GM19238 (cell line): ENCODE data around the gene APLNR.

Experiments used
- DNase-seq: peaks from one replicate; pipeline ENCODE4 v3.0.0; 2011; ENCODE audit warnings: low spot score; ENCODE audit not compliant: insufficient read length

APLNR gene

DNA sequence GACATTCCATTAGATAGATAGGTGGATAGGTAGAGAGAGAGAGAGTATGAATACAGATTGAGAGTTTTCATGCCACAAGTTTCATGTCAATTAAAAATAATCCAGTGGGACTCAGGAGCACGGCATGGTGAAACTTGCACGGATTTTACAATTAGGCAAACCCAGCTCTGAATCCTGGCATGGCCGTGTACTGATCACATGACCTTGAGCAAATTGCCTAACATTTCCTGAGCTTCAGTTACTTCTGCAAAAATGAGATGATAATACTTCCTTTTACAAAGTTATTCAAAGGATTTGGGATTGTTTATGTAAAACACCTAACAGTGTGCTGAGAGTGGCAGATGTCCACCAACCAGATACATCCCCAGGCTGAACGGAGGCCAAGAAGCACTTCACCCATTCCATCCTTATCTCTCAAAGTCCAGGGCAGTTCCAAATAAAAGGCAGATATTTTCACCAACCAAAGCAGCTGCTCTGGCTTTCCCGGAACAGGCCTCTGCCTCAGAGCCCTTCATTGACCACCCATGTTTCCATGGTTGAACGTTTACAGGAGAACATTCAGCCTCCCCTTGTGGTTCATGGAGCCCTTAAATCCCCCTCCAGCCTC is 17.9 kb downstream of the APLNR start:
- DNase-seq = no peak

DNA sequence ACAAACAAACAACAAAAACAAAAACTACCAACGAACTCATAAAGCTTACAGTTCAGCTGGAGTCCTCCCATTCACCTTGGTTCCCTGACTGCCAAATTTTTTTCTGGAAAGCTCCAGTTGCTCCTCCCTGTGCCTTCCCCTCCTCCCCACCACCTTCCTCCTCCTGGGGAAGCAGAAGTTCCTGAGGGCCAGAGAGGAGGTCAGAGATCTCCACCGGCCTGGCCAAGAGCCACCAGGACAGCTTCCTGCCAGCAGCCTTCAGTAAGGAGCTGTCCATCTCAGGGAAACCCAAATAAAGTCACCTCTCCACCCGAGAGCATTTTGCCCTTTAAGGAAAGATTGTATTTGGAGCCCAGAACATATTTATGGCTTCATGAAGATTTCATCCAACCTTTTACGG is 20.0 kb downstream of the APLNR start:
- no peak for DNase-seq

DNA sequence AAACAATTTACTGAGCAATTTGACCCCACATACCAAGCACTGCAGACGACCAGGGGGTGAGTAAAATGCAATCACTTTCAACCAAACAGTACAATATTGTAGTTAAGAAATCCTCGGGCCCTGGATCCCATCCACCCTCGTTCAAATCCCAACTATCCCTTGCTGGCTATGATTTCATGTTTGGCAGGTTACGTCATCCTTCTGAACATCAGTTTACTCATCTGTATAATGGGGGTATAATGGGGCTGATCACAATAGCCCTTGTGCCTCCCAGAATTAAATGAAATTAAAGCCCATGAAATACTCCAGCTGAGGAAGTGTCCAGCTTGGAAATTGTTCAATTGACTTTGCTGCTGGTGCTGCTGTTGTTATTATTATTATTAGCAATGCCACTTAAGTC is 20.6 kb downstream of the APLNR start:
- DNase-seq = no peak

- DNase-seq = no peak
These were observed 22.6 kb downstream of the APLNR start for GRCh38 chr11:57214494-57214893.

DNA sequence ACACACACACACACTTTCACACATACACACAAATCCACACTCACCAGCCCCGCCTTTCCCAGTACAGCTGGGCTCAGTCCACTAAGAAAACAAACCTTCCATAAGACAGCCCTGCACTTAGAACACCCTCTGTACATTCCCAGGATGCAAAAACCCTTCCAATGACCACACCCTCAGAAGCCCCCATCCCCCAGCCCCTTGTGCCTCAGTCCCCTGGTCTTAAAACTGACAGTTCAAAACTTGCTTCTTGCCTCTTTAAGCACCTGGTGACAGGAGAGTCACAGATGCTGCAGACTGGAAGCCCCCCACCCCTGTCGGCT is 23.0 kb downstream of the APLNR start:
- no peak for DNase-seq

- DNase-seq = no peak
These were observed 23.5 kb downstream of the APLNR start for GRCh38 chr11:57213342-57214097.

GRCh38 chr11:57210781-57211180 is 26.3 kb downstream of the APLNR start:
- no peak for DNase-seq

DNA sequence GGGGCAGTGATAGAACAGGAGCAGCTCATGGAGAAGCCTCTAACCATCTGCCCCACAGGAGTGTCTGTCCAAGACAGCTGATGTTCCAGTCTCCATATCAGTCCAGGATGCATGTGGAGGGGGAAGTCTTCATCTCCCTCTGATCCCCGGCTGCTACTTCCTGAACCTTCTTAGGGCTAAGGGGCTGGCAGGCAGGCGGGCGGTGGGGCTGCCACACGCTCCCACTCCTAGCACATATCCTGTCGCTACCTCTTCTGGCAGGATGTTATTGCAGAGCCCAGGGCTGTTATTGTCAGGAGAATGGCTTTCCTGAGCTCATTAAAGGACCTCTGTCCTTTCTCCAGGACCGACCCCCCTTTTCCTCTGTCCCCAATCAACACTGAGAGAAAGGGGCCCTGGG is 29.9 kb downstream of the APLNR start:
- no peak for DNase-seq

DNA sequence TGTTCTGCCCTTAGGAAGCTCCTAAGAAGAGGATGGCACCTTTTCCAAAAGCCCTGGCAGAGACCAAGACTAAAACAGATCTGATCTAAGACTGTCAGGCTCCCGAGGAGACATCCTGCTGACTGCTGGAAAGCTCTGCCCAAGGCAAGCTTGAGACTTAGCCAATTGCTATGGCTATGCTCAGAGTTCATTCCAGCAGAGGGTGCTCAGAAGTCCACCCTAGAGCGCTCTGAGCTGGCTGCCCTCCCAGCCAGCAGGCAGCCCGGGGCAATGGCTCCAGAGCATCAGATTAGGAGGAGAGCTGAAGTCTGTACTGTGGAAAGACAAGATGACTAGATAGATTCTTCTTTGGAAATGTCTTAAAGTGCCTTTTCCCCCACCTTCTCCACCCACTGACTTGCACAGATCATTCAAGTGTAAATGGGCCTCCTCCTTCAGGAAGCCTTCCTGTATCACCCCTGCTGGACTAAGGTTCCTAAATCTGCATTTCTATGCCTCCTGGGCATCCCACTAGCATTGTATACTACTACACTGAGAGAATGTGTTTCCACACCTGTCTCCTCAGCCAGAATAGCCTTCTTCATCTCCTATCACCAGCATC is 31.9 kb downstream of the APLNR start:
- DNase-seq = no peak

- DNase-seq = no peak
These were observed 33.1 kb downstream of the APLNR start for GRCh38 chr11:57203882-57204480.

DNA sequence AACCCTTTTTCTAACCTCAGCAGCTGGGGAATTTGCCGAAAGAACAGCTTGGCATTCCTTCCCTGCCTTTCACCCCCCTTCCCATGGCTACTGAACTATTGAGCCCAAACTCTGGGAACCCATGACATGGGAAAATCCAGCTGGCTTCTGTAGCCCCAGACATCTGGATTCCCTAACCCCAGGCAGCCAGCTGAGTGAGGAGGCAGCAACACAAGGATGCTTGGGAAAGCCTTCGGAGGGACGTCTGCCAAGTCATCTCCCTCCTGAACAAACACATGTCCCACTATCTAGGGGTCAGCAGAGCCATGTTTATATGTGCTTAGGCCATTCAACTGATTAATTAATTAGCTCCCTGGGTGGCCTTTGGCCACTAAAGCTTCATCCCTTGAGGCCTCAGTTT is 33.7 kb downstream of the APLNR start:
- DNase-seq = no peak

DNA sequence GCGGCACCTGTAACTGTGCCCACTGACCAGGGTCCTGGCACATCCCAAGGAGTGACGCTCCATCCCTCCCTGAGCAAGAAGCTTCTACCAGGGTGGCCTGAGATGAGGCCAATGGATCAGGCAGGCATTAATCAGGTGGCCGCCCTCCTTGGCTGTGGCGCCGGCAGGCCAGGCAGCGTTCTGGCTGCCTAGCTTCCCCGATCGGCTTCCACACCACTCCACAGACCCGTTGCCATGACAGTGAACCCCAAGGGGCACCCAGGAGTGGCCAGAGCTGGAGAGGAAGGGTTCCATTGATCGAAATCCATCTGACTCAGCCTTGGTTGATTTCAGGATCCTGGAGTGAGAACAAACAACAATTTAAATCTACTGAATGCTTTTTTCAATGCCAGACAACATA is 34.8 kb downstream of the APLNR start:
- DNase-seq = no peak

DNA sequence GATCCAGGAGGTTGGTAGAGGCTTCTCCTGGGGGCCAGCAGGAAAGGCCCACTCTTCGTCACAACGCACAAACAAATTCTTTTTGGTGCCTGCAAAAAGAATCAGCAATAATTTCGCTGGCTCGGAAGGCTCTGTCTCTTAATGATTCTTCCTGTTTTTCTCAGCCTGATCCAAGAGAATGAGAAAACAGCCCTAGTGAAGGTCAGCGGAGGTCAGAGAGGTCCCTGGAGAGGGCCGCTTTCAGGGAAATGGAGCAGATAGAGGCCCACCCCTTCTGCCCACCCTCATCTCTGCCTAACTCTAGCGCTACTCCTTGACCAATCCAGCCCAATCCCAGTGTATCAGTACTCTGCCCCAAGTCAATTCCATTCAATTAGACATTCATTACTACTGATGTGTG is 36.1 kb downstream of the APLNR start:
- no peak for DNase-seq

DNA sequence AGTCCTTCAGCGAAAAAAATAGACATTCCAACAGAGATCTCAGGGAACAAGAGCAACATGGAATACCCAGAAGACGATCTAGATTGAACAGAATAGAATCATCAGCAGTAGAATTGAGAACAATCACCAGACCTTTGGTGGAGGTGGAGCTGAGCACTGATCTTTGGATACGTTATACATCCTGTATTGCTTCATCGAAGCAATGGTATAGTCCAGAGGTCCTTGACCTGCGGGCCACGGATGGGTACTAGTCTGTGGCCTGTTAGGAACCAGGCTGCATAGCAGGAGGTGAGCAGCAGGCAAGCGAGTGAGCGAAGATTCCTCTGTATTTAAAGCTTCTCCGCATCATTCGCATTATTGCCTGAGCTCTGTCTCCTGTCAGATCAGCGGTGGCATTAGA is 37.7 kb downstream of the APLNR start:
- no peak for DNase-seq

DNA sequence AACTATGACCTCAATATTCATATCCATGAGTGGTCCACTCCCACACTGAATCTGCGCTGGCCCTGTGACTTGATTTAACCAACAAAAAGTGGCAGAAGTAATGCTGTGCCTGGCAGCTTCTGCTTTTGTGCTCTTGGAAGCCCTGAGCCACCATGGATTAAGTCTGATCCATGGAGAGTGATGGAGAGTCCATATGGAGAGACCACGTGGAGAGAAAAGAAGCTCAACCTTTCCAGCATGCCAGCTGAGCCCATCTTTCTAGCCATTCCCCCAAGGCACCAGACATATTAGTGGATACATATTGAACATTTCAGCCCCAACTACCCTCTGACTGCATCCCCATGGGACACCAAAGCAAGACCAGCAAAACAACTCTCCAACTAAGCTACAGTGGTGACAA is 39.3 kb downstream of the APLNR start:
- no peak for DNase-seq

DNA sequence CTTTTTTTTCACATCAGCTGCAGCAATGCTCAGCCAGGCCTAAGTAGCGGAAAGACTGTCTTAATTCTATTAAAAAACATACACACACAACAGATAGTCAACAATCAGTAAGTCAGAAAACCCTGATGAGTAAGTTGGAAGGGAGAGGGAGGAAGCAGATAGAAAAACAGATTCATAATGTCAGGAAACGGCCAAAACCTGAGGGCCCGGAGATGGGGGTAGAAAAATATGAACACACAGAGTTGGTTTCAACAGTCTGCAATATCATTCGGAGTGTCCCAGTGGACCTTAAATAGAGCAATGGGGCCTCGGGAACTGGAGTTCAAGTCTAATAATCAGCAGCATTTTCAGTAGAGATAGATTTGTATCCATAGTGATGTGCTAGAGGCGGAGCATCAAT is 40.5 kb downstream of the APLNR start:
- DNase-seq = no peak

DNA sequence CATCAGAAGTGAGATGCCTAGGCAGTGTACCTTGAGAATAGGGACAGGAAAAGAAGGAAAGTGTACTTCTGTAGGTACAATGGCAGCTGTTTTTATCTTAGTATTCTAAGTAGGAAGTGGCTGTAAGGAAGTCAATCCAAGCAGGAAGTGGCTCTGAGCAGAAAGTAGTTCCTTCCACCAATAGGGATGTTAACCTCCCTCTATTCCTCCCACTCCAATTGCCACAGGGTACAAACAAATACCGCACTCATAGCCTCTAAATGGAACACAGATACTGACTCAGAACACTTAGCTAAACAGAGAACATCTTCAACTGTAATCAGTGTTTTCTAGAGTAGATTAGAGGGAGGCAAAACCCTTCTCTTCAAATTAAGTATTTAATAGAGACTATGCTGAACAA is 44.7 kb downstream of the APLNR start:
- no peak for DNase-seq

DNA sequence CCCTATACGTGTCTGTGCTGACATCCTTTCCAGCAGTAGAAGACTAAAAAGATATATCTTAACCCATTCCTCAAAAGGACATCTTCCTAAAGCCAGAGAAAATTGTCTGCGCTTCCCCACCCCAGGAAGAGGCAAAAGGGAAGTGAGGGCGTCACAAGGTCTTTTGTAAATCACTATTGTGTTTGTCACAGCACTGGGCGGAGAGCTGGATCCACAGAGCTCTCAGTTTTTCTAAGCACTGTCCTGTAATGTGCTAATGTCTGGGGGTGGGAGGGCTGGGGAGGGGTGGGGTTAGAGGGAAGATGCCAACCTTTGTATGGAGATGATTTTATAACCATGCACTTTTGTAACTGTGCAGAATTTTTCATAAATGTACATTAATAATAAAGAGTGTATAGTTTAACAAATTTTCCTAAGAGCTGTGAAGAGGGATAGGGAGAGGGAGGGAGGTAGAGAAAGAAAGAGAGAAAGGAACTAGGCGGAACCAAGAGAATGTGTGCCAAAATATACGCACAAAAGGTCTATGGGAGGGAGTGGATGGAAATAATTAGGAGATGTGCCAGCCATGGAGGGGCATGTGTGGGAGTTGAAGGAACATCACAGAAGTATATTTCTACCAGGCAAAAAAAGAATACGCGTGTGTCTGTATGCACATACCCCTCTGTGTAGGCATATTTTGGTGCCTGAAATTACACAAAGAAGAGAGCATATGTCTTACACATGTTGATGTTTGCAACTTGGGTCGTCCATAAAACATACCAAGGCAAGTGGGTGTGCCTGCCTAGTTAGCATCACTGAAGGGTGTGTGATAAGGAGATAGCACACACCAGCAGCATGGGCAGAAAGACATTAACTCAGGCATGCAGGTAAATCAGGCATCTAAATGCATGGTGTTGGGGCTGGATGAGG is 45.5 kb downstream of the APLNR start:
- DNase-seq = no peak

GRCh38 chr11:57190548-57190947 is 46.5 kb downstream of the APLNR start:
- no peak for DNase-seq
